Measurements from ENCODE around the gene MUC4. TPM values are rescaled to one million over a fixed set of nuclear protein-coding genes. Genes with fewer than 3 reads are reported as not detected.
"Not testable (repeated sequence)": the region's sequence is repeated elsewhere in the genome, so short reads cannot be mapped to it uniquely, and the experiment has no call there.

MUC4 gene
- polyA plus RNA-seq, 1 experiment: not detected

DNA sequence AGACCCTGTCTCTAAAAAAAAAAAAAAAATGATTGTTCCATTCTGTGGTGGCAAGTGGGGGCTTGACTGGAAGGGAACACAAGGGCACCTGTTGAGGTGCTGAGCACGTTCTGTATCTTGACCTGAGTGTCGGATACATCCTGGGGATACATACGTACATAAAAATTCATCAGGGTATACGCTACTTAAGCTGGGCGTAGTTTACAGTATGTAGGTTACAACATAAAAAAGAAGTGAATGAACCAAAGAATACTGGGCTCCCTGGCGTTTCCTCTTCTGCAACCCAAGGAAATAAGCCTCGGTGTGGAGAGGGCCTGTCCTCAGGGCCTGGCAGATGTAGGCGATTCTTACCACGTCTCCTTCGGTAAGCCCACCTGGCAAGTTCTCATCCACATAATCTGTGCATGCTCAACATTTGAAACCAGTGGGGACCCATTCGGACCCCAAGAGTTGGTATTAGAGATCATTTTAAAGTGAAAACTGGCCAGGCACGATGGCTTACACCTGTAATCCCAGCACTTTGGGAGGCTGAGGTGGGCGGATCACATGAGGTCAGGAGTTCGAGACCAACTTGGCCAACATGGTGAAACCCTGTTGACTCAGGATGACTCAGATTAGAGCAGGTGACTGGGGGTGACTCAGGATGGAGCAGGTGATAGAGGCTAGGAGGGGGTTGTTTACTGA is 96.0 kb downstream of the MUC4 start:
- ChIA-PET POLR2A (no interaction called here), CTCF (interaction anchor here (1.8 kb wide), 1 partner anchor 7 kb away, joined by 6 read pairs; no protein-coding TSS in a partner anchor)
- H3K4me3 ChIP-seq (ENCODE audit: low read depth, low read length): no peak overlapping the region
- H3K36me3 ChIP-seq (ENCODE audit: control insufficient read depth, insufficient read depth, low read length): no peaks in the 10 kb centered on the region; the same call in 1 of the 2 replicates
- DNase-seq (ENCODE audit: low read depth): no peak
- H3K27me3 ChIP-seq (ENCODE audit: control insufficient read depth, insufficient read depth, low read length): peaks cover 6% of the 10 kb centered on the region
- TF ChIP-seq CTCF (IDR thresholded peaks at IDR 0.05; ENCODE audit: insufficient read depth, low read depth, low read length): no peak

GRCh38 chr3:195715134-195715533 is 96.6 kb downstream of the MUC4 start:
- CTCF ChIA-PET: interaction anchor here (0.9 kb wide), 2 partner anchors 27 to 136 kb away, joined by 3 to 4 read pairs; no protein-coding TSS in a partner anchor
- no peak for TF ChIP-seq CTCF (IDR thresholded peaks at IDR 0.05; ENCODE audit: insufficient read depth, low read depth, low read length)
- Histone ChIP-seq H3K36me3 (ENCODE audit: control insufficient read depth, insufficient read depth, low read length) (no peaks in the 10 kb centered on the region; the same call in 1 of the 2 replicates), H3K27me3 (ENCODE audit: control insufficient read depth, insufficient read depth, low read length) (peaks cover 6% of the 10 kb centered on the region), H3K4me3 (ENCODE audit: low read depth, low read length) (no peak overlapping the region)
- POLR2A ChIA-PET: no interaction called here
- DNase-seq (ENCODE audit: low read depth): no peak

DNA sequence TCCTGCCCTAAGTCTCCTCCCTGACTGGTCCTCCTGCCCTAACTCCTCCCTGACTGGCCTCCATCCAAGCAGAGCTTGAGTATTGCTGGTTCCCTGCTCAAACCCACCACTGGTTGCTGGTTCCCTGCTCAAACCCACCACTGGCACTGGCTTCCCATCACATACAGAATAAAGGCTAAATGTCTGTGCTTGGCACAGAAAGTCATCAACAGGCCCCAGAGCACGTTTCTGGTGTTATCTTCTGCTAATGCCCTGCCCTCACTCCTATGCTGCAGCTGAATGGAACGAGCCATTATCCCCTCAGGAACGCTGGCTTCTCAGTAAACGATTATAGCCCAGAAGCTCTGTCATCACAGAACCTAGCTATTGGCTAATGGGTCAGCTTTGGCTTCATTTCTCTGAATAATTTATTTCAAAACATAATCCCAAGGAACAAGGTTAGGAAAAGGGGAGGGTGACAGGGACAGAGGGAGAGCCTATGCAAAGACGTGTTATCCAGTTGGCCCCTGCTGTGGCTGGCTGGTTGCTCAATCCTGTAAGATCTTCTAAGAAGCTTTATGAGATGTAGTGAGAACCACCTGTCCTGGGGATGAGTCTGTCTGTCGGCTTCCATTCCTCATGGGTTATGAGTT is 97.2 kb downstream of the MUC4 start:
- ChIA-PET POLR2A (no interaction called here), CTCF (interaction anchor here (0.6 to 0.9 kb wide), 3 partner anchors 28 to 230 kb away, joined by 3 to 4 read pairs (median 3); no protein-coding TSS in a partner anchor)
- TF ChIP-seq CTCF (IDR thresholded peaks at IDR 0.05; ENCODE audit: insufficient read depth, low read depth, low read length): no peak
- Histone ChIP-seq H3K27me3 (ENCODE audit: control insufficient read depth, insufficient read depth, low read length) (peaks cover 6% of the 10 kb centered on the region), H3K36me3 (ENCODE audit: control insufficient read depth, insufficient read depth, low read length) (no peaks in the 10 kb centered on the region; the same call in 1 of the 2 replicates), H3K4me3 (ENCODE audit: low read depth, low read length) (no peak overlapping the region)
- no peak for DNase-seq (ENCODE audit: low read depth)

- H3K27me3 ChIP-seq (ENCODE audit: control insufficient read depth, insufficient read depth, low read length); H3K36me3 ChIP-seq (ENCODE audit: control insufficient read depth, insufficient read depth, low read length); DNase-seq (ENCODE audit: low read depth); CTCF ChIA-PET; H3K4me3 ChIP-seq (ENCODE audit: low read depth, low read length); POLR2A ChIA-PET: not testable (repeated sequence)
Measured at GRCh38 chr3:195713150-195713549, 98.6 kb downstream of the MUC4 start.

DNA sequence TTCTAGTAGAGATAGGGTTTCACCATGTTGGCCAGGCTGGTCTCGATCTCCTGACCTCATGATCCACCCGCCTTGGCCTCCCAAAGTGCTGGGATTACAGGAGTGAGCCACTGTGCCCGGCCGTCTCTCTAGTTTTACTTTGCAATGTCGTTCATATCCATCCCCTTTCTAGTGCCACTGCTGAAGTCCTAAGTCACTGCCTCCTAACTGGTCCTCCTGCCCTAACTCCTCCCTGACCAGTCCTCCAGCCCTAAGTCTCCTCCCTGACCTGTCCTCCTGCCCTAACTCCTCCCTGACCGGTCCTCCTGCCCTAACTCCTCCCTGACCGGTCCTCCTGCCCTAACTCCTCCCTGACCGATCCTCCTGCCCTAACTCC is 99.2 kb downstream of the MUC4 start:
- H3K4me3 ChIP-seq (ENCODE audit: low read depth, low read length); DNase-seq (ENCODE audit: low read depth); POLR2A ChIA-PET; H3K36me3 ChIP-seq (ENCODE audit: control insufficient read depth, insufficient read depth, low read length); H3K27me3 ChIP-seq (ENCODE audit: control insufficient read depth, insufficient read depth, low read length): not testable (repeated sequence)
- CTCF ChIA-PET: interaction anchor here (0.9 to 1.0 kb wide), 2 partner anchors 11 to 138 kb away, joined by 3 to 5 read pairs; no protein-coding TSS in a partner anchor

DNA sequence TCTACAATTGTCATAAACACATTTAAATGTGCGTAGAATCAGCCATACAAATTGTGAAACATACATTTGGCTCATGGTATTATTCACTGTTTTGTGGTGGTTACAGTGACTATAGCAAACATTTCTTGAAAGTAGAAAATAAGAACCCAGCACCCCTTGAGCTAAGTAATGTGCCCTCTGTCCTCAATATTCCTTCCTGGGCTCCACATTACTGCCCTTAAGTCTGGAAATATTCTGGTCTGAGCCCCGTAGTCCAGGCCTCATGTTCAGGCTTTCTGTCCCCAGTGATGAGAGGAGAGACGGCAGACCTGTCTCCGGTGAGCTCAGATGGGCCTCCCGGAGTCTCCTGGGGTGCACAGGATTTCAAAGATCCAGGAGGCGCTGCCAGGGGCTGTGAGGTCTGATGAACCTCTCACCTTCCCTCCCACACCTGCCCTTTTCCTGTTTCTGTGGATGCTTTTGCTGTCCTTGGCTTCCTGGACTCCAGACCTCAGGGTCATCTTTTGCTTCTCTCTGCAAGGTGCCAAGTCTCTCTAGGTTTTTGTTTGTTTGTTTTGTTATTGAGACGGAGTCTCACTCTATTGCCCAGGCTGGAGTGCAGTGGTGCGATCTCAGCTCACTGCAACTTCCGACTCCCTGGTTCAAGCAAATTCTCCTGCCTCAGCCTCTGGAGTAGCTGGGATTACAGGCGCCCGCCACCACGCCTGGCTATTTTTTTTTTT is 99.8 kb downstream of the MUC4 start:
- POLR2A ChIA-PET: no interaction called here

GRCh38 chr3:195711091-195711812 is 100.5 kb downstream of the MUC4 start:
- H3K27me3 ChIP-seq (ENCODE audit: control insufficient read depth, insufficient read depth, low read length); H3K4me3 ChIP-seq (ENCODE audit: low read depth, low read length); POLR2A ChIA-PET; H3K36me3 ChIP-seq (ENCODE audit: control insufficient read depth, insufficient read depth, low read length); DNase-seq (ENCODE audit: low read depth): not testable (repeated sequence)
- CTCF ChIA-PET: interaction anchor here (1.0 kb wide), 1 partner anchor 9 kb away, joined by 3 read pairs; no protein-coding TSS in a partner anchor

More for the DNA sequence above, 99.8 kb downstream of the MUC4 start:
- no peak for TF ChIP-seq CTCF (IDR thresholded peaks at IDR 0.05; ENCODE audit: insufficient read depth, low read depth, low read length)
- Histone ChIP-seq H3K4me3 (ENCODE audit: low read depth, low read length) (no peak overlapping the region), H3K36me3 (ENCODE audit: control insufficient read depth, insufficient read depth, low read length) (no peaks in the 10 kb centered on the region; the same call in 1 of the 2 replicates), H3K27me3 (ENCODE audit: control insufficient read depth, insufficient read depth, low read length) (no peaks in the 10 kb centered on the region)
- CTCF ChIA-PET: interaction anchor here (0.9 to 1.0 kb wide), 2 partner anchors 10 to 139 kb away, joined by 3 to 5 read pairs; no protein-coding TSS in a partner anchor
- DNase-seq (ENCODE audit: low read depth): no peak

All from BJ (cell line).